CD4-positive, alpha-beta T cell treated with Interleukin-6 at 100 ng/mL for 8 hours (primary cell): Measurements from ENCODE around the gene SFTA2.
A peak's percentile ranks its signal among the peaks of the same experiment; 100 is the strongest.
"Not testable (repeated sequence)": the region's sequence is repeated elsewhere in the genome, so short reads cannot be mapped to it uniquely, and the experiment has no call there.

ENCODE experiments used
- DNase-seq: peaks from one replicate; pipeline ENCODE4 v3.0.0-alpha.2; 2020; ENCODE audit warnings: mixed read lengths, low spot score

Gene SFTA2

DNA sequence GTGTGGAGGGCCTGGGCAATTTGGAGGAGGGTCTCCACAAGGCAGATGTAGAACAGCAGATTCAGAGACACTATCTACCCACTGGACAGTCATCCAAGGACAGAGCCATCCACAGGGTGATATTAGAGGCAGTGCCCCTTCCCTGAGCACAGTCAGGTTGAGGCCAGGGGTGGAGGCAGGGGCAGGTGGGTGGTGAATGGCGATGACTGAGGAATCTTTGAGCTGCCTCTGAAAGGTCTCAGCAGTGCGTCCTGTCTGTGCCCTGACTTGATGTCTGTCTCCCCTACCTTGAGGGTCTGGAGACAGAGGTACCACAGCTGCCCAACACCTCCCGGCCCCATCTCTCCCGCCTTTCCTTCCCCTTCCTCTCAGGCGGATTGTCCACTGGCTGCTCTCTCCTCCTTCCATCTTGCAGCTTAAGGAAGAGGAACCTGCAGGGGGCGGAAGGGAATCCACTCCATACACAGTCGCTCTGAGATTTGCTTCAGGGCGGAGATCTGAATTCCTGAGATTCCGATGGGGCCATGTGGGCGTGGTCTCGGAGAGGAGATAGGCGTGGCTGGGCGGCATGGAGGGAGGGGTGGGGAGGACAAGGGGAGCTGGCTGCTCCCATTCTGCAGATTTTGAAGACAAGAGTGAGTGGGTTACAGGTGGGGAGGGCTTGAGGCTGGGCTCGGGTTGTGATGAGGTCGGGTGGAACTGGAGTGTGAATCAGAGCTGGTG is 10.5 kb upstream of the SFTA2 start:
- DNase-seq: no peak

DNA sequence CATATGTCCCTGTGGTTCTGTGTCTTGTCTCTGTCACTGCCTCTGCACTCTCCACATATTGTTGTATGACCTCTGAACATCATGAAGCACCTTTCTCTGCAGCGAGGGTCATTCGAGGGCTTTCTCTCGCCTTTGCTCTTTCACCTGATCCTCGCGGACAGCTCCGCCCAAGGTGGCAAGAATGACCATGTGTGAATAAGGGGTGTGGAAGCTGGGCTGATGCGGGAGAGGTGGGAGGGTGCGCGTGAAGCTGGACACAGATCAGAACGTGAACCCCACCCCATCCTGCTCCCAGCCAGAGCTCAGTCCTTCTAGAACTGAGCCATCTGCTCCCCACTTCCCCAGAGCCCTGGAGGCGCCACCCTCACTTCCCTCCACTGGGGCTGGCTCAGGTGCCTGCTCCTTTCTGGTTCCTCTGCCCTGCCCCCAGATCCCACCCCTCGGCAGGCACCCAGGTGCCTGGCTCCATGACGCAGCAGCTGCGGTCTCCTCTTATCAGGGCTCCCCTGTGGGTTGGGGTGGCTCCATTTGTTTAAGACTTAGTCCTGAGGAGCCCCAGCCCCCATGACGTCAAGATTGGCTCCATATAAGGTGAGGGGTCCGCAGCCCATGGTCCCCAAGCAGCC is 8.5 kb upstream of the SFTA2 start, which contains the start of gene MUCL3:
Gene MUCL3, plus strand, starts transcription at position 613 of the 626 bp plus-strand sequence. CDS start 27 bp downstream, outside the sequence.
- no peak for DNase-seq

DNA sequence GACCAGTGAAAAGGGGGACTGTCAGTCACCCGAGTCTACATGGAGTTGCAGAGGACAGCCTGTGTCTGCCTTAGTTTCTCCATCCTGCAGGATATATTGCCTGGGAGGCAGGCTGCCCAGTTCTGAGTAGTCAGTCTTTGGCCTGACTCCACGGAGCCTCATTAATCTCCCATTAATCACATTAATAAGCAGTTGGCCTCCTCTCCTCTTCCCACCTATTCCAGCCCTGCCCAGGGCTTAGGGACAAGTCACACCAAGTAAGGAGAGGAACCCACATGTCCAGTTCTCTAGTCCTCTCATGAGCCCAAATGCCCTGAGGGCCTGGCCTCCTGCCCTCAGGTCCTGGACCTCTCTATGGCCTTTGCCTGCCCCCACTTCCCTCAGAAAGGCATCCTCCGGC is 7.5 kb upstream of the SFTA2 start:
- no peak for DNase-seq

DNA sequence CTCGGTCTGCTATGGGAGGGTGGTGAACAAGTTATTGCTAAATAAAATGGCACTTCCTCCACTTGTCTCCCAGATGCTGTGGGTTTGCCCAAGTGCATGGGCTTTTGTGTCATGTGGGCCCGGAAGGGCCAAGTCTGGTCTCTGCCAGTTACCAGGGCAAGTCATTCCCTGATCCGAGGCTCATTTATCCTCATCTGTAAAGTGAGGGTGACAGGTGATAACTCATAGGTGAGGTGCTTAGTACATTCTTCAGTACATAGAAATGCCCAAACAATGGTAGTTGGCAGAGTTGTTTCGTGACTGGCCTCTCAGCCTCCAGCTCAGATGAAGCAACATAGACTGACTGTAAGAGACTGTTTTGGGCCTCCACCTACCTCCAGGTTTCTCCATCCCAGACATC is 6.8 kb upstream of the SFTA2 start:
- DNase-seq: no peak

DNA sequence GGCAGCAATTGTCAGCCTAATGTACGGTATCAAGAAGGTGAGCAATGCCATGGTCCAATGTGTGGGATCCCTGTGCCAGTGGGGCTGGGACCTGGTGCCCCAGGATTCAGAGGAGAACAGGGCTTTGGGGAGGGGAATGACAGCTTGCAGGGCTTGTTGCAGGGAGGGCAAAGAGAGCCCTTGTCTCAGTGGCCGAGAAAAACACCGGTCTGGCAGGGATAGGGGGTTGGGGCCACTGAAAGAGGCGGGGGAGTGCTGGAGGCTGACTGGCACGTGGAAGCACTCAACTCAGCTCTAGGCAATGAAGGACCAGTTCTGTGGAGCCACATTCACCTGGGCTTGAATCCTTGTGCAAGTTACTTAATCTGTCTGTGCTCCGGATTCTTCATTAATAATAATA is 5.3 kb upstream of the SFTA2 start:
- DNase-seq: no peak

DNA sequence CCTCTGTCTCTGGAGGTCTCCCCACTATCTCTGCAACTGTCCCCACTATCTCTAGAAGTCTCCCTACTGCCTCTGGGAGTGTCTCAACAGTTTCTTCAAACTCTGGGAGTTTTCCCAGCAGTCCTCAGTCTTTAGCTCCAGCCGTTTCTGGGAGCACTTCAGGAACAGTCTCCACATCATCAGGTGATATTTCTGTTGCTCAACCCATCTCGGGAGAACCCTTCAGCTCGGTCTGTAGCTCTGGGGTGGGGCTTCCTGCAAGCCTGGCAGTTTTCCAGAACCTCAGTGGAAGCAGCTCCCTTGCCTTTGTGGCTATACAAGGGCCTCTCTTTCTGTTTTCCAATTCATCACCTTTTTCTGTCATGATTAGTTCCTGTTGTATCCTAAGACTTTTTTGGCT is 3.0 kb upstream of the SFTA2 start:
- DNase-seq: no peak

DNA sequence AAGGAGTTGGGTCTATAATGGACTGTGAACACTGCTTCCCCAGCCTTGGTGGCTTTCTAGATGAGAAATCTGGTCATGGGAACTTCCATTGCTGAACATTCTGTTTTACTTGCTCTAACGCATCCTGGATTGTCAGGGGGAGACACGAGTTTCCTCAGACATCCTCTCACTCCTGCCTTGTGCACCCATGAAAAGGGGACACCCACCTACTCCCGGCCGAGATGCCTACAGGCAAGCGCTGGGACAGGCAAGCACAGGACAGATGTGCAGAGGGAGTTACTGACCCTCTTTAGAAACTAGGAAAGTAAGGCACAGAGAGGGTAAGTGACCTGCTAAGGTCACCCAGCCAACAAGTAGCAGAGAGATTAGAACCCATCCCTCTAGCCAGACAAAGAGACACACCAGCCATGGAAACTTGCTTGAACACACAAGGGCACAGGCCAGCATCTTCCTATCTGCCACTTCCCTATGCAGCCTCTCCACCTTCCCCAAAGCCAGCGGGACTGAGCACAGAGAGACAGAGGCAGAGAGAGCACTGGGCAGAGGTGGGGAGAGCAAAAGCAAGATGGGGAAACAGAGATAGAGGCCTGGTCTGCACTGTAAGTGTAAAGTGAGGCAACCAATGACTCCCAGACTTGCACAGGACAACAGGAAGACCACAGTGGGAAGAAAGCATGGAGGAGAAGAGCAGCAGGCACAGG is 845 bp upstream of the SFTA2 start:
- no peak for DNase-seq

DNA sequence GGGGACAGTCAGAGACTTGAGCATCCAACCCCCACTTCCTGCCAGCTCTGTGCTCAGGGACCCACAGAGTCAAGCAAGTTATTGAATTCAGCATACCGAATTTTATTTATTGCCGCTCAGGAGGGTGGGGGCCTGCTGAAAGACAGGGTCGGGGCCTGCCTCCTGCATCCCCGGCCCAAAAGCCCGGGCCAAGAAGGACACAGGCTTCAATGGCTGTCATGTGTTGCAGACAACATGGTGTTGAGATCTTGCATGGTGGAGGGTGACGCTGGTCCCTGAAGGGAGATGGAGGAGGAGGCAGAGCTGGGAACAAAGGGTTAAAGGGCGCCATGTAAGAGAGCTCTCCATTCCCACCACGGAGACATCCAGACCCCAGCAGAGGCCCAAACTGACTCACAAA is 698 bp downstream of the SFTA2 start:
- no peak for DNase-seq

DNA sequence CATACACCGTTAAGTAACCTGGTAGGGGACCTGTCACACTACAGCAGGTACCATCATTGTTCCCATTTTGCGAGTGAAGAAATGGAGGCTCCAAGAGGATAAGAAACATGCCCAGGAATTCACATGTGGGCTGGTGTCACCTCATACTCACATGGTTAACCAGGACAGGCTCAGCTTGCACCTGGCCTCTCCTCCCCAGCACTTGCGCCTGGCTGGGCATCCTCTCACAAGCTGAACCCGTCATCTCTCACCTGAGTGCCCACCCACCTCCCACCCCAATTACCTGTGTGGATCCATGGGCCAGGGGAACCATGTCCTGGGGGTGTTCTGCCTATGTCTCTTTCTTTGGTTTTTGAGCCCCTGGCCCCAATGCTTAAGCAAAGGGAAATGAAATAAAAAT is 1.5 kb downstream of the SFTA2 start:
- DNase-seq: no peak

DNA sequence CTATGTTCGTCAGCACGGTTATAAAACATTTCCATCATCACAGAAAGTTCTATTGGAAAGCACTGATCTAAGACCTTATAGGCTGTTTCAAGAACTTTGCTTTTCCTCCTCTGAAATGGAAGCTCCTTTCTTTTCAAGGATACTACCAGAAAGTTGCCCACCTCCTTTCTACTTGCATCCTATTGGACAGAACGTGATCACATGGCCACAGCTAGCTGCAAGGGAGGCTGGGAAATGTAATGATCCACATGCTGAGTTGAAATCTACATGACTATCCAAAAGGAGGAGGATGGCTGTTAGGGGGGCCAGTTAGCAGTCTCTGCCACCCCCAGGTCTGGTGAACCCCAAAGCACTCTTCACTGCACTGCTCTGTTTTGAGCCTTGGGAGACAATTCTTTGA is 3.3 kb downstream of the SFTA2 start:
- no peak for DNase-seq

DNA sequence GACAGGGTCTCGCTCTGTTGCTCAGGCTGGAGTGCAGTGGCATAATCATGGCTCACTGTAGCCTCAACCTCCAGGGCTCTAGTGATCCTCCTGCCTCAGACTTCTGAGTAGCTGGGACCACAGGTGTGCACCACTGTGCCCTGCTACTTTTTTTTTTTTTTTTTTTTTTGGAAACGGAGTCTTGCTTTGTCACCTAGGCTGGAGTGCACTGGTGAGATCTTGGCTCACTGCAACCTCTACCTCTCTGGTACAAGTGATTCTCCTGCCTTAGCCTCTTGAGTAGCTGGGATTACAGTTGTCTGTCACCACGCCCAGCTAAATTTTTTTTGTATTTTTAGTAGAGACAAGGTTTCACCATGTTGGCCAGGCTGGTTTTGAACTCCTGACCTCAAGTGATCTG is 4.9 kb downstream of the SFTA2 start:
- not testable (repeated sequence) for DNase-seq

DNA sequence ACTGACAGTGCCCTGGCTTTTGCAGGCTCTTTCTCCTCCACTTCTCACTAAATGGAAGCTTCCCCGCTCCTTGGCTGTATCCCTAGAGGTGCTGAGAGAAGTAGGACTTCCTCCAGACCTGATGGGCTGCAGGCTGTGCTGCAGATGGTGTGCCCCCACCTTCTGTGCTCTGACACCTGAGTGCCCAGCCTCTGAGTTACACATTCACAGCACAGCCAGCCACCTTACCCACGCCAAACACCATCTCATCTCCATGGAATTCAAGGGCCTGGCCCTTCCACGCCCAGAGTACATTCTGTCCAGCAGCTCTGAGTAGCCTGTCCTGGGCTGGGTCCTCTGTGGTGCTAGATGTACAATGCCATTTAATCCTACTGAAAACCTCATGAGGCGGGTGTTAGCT is 5.3 kb downstream of the SFTA2 start:
- DNase-seq: no peak

DNA sequence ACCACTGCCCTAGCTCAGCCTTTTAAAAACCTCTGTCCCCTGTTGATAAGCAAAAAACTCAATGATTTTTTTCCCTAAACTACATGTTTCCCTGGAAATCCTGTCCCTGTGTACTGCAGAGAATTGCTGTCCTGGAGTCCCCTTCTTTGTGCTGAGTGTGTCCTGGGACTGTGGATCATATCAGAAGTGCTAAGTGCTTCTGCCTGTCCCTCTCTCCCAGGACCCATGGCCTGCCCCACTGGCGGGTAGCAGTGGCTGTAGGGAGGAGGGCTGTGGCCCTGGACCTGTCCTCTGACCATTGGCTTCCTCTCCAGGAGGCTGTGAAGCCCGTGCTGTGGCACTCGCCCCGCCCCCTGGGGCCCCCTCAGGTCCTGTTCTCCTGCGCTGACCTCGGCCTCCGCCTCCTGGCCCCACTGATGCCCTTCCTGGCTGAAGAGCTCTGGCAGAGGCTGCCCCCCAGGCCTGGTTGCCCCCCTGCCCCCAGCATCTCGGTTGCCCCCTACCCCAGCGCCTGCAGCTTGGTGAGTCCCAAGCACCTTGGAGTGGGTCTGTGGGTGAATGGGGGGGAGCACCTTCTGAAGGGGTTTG is 7.8 kb downstream of the SFTA2 start:
- DNase-seq: not testable (repeated sequence)

DNA sequence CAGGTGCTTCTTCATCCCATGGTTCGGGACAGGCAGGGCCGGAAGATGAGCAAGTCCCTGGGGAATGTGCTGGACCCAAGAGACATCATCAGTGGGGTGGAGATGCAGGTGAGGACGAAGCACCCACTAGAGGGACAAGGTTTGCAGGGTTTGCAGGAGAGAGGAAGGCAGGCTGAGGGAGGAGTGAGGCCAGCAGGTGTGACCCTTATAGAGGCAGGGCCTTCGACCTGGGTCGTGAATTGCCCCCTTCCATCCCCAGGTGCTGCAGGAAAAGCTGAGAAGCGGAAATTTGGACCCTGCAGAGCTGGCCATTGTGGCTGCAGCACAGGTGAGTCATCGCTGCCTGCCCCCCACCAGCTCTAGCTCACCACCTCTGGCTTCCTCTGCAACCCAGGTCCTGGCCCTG is 9.5 kb downstream of the SFTA2 start:
- DNase-seq: no peak

DNA sequence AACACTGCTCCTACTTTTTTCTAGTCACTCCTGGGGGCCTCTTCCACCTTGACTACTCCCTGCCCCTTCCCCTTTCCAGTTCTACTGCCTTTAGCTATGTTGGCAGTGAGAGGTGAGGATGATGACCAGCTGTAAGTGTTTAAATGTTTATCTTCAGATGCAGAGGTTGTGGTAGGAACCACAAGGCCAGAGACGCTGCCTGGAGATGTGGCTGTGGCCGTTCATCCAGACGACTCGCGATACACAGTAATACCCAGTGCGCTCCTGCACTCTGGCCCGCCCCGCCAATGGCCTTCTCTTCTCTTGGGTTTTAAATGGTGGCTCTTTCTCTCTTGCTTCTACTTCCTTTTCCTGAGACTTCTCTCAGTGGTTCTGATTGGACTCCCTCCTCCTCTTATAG is 13.3 kb downstream of the SFTA2 start:
- DNase-seq: no peak

DNA sequence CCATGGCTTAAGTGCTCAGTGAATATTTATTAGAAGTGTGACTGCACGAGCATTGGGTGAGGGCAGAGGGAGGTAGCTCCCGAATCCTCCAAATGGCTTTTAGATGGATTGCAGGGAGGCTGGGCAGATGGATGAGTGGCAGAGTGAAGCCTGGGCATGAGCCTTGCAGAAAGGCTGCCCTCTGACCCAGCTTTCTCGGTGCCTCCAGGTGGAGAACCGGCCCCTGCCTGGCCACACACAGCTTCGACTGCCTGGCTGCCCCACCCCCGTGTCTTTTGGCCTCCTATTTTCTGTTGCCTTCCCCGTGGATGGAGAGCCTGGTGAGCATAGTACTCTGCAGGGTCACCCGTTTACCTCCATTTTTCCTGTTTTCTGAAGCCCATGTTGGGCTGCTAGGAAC is 14.5 kb downstream of the SFTA2 start:
- no peak for DNase-seq

DNA sequence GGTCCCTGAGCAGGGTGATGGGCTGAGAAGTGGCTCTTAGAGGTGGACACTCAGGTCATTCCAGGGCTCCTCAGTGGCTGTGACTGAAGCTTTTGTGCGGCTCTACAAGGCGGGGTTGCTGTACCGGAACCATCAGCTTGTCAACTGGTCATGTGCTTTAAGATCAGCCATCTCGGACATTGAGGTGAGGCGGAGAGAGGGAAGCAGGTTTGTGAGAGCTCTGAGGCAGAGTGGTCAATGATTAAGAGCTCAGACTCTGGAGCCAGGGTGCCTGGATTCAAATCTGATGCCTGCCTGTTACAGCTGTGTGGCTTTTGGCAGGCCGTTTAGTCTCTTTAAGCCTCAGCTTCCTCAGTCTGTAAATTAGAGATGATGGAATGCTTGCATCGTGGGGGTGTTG is 14.9 kb downstream of the SFTA2 start:
- DNase-seq: no peak

DNA sequence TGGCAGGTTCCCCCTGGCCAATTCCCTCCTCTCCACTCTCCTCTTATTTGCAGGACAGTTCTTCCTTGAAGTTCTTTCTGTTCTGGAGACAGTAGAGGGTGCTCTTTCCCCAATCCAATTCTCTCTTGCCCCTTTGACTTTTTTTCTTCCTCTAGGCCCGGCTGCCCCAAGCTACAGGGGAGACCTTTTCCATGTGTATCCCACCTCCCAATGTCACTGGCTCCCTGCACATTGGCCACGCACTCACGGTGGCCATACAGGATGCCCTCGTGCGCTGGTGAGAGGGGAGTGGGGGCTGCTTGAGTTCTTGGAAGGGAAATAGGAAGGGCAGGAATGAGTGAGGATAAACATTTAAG is 16.4 kb downstream of the SFTA2 start:
- DNase-seq: peak; percentile 11

DNA sequence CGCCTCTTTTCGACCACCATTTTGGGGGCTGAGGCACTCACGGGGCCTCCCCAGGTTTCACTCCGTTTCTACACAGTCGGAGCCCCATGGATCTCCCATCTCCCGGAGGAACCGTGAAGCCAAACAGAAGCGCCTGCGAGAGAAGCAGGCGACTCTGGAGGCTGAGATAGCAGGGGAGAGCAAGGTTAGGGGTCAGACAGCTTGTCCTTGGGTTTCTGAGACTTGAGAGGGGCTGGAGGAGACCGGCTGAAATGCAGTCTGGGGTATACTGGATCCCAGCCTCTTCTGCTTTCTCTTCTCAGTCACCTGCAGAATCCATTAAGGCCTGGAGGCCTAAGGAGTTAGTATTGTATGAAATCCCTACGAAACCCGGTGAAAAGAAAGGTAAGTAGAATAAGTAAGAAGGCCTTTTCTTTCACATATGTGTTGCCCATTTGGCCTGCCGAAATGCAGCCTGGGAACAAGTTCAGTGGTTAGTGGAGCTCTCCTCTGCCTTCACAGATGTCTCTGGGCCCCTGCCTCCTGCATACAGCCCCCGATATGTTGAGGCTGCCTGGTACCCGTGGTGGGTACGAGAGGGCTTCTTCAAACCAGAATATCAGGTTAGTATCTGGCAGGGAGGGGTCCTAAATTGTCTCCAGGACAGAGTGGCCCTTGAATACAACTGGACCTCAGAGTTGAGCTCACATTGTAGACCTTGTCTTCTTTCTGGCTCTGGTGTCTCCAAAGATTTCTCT is 16.9 kb downstream of the SFTA2 start:
- DNase-seq: no peak

DNA sequence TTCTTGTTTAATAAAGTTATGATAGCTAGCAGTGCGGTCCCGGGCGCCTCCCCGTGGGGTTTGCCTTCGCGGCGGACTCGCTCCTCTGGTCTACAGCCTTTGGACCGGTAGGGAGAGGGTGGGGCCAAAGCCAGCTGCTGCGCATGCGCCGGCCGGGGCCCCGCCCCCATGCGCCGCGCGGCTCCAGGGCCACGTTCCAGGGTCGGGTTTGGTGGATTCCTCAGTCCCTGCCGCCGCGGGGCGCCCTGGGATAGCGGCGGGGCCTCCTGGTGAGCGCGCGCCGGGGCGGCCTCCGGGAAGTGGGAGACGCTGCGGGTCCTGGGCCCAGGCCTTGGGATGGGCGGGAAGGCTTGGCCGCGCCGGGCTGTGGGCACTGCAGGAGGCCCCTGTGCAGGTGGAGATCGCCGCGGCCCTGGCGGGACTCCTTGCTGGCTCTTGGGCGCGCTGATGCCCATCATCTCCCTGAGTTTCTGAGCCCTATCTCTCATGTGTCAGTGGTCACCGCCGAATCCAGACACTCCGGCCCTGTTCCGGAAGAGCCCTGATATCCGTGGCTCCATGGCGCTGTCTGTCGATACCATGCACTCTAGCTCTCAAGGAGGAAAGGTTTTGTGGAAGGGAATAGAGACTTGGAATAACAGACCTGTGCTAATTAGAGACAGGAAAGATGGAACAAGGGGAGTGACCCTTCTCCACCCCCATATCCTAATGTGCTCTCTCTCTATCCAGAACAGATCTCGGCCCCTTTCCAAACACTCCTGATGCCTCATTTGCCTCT is 17.7 kb downstream of the SFTA2 start, which contains the start of gene VARS2:
Gene VARS2, plus strand, starts transcription at position 163 of the 778 bp plus-strand sequence. Its CDS starts 599 bp downstream, at position 762.
- peak; percentile 83 for DNase-seq

DNA sequence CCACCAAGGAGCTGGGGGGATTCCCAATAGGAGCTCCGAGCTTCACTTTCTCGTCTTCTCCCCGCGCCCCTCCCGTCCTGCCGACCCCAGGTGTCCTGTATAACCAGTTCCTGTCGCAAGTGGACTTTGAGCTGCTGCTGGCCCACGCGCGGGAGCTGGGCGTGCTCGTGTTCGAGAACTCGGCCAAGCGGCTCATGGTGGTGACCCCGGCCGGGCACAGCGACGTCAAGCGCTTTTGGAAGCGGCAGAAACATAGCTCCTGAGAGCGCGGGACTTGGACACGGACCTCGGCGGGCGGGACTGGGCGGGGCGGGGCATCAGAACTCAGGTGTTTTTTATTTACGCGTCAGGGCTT is 18.3 kb downstream of the SFTA2 start:
- DNase-seq: no peak
